GM18873 (cell line): ENCODE measurements around the gene MMD.
"Not testable (repeated sequence)": the region's sequence is repeated elsewhere in the genome, so short reads cannot be mapped to it uniquely, and the experiment has no call there.

ENCODE experiments used
- ATAC-seq: cut with Tn5 transposase; IDR thresholded peaks from one replicate; pipeline ENCODE4 v1.9.1; 2021; ENCODE audit warnings: mild to moderate bottlenecking, moderate library complexity, moderate number of reproducible peaks; ENCODE audit not compliant: unreplicated experiment, low FRiP score

Gene MMD

DNA sequence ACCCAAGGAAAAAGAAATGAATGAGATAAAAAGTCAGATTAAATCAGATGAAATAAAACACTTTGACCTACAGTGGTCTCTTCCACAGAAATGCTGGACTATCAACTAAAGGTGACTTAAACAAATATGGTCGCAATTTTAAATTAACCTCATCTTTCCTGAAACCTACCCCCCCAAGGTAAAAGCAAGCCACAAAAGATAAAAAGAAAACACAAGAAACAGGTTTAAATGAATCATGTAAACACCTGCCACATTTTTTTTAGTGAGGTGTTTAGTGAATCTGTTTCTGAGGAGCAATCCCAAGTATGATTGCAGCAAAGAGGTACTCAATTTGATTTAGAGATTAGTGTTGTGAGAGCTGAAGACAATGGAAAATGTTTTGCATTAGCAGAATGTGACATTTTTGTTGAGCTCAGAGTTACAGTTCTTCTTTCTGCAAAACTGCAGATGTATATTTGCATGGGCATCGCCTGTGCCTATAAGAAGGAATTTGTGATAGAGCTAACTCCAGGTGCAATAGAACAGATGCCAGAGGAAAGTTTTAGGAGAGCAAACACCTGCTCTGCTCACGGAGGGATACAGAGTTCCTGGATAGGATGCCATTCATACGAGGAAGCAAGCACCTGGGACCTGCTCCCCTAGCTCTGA is 3.4 kb upstream of the MMD start:
- no peak for ATAC-seq

DNA sequence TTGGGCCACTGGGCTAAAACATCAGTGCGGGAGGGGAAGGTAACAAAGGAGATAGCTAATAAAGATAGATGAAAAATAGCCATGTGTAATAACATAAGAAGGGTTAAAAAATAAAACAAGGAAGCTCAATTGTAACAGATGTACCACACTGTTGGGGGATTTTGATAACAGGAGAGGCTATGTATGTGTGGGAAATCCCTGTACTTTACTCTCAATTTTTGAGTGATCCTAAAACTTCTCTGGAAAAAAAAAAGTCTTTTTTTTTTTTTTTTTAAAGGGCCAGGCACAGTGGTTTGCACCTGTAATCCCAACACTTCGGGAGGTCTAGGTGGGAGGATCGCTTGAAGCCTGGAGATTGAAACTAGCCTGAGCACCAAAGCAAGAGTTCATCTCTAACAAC is 1.9 kb upstream of the MMD start:
- no peak for ATAC-seq

DNA sequence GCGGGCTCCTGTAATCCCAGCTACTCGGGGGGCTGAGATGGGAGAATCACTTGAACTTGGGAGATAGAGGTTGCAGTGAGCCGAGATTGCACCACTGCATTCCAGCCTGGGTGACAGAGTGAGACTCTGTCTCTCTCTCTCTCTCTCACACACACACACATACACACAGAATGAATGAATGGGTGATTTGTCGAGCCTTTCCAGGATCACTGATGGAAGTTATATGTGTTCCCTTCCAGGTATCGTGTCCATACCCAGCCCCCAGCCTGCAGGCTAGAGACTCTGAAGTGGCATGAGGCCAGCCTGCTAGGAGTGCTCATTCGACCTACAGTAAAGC is 1.2 kb upstream of the MMD start:
- ATAC-seq = not testable (repeated sequence)

DNA sequence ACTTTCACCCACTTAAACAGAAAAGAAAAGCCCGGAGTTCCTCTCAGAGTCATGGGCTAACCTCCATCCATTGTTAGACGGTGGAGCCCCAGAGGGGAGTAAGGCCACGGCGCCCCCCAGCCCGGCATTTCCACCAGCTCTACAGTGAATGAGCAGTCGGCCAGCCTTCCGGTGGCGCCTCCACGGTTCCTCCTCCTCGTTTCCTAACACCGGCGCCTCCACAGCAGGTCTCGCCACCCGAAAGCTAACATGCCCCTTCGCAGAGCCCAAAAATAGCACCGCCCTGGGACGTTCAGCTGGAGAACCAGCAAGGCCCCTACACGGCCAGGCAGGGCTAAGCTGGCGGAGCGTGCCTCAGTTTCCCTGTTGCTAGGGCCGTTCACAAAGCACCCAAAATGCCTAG is 858 bp downstream of the MMD start:
- no peak for ATAC-seq

DNA sequence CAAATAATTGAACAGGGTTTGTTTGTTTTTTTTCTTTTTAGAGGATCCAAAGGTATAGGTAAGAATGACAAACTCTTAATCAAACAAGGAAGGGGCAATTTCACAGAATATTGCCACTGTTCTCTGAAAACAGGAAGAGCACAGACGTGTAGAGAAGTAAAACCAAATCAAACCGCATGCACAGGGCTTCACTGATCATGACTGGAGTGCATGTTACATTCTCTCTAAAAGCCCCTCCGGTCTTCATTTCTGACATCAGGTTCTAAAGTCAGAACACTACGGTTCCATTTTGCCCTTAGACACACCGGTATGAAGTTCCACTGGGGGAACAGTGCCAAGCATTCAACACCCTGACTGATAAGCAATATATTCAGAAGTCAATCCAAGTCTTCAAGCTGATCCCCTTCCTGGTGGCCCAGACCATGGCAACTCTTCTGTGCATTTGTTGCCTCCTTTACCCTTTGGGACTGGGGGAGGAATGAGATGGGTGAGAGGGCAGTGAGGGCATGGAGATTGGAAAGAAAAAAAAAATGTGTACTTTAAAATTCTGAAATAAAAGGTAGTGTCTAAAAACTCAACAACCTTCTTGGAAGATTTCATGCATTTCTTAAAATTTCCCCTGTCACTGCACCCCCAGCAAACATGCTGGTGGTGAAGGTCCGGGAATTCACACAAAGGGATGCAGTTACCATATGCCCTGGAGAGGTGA is 1.4 kb downstream of the MMD start:
- peak; percentile 40 for ATAC-seq

DNA sequence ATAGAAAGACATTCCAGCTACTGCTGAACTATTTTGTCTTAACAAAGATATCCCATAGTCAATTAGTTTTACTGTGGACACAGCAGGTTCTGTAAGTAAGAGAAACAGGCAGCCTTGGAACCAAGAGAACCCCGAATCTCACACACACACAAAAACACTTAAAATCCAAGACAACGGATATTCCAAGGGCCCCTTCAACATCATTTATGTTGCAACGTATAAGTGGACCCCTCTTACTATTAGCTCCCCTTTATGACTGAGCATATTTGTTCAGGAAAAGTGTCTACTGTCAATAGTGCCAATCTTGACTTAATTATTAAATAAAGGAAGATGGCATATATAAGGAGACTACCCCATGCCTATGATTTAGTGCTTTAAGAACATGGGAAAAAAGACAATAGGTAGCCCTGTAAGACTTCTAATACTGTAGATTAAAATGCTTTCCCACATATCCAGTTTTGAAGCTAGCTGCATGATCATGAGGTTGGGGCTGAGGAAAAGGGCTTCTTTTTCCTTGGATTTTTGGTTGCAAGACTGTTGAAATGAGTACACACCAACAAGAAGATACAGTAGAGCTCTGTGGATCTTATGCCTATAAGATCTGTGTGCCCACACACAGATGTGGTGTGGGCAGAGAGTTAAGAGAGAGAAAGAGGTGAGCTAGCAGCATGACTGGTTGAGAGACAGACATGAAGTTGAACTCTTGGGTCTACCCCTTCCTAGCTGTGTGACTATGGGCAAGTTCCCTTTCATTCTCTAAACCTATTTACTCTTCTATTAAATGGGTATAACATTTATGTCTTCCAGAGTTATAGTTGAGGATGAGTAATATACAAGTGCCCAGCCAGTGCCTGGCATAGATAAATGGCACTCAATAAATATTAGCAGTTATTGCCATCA is 3.0 kb downstream of the MMD start:
- ATAC-seq = no peak

DNA sequence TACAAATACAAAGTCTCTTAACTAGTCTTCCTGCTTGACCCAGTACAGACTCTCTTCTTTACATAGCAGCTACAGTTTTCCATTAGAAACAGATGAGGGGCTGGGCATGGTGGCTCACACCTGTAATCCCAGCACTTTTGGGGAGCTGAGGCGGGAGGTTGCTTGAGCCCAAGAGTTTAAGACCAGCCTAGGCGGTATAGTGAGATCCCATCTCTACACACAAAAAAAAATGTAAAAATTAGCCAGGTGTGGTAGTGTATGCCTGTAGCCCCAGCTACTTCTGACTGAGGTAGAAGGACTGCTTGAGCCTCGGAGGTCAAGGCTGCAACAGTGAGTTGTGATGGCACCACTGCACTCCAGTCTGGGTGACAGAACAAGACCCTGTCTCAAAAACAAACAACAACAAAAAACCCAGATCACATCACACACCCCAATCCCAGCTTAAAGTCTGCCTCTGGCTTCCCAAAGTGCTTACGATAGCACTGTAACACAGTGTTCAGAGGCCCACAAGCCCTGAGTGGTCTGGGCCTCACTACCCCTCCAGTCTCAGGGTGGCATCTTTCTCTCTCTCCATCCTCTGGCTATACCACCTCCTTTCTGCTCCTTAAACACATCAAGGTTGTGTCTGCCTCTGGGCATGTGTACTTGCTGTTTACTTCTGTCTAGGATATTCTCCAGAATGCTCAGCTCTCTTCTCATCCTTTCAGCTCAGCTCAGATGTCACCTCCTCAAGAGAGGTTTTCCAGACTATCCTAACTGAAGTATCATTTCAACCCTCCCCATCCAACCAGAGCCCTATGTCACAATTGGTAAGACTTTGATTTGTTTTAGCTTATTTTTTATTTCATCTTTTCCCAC is 4.0 kb downstream of the MMD start:
- no peak for ATAC-seq

DNA sequence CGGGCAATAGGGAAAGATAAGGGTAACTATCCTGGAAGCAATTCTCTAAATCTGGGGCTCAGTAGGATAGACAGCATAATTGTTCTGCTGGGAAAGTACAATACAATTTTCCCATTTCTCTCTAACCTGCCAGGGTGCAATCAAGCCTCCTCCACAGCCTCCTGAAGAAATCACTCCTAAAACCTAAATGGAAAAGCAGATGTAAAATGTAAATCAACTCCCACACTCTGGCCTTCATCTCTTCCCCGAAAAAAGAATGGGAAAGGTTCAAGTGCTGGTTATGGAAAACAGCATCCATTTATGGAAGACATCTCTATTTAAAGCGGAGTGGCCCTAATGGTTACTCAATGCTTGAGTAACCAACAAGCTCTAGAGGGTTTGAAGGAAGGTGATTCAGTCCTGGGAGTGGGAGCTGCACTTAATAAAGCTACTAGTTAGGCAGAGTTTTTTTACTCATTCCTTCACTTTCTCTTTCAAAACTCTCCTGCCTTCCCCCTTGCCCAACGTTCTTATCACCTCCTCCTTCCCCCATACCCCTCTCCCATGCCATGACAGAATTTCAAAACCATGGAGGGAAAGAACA is 5.1 kb downstream of the MMD start:
- no peak for ATAC-seq

DNA sequence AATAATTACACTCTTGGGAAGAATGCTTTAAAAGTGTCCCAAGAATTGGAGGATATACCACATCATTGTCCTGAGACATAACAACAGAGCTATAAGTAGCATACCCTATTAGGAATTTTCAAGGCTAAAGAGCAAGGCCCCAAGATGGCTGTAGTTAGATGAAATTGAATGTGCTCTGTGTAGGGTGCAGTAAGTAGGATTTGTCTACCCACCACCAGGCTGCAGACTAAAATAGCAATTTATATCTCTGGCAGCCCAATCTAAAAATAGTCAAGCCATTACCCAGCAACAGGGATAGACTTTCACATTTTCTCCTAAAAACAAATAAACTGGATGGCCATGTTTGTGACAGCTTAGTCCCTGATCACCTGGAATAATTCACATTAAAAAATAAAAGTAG is 5.6 kb downstream of the MMD start:
- no peak for ATAC-seq

DNA sequence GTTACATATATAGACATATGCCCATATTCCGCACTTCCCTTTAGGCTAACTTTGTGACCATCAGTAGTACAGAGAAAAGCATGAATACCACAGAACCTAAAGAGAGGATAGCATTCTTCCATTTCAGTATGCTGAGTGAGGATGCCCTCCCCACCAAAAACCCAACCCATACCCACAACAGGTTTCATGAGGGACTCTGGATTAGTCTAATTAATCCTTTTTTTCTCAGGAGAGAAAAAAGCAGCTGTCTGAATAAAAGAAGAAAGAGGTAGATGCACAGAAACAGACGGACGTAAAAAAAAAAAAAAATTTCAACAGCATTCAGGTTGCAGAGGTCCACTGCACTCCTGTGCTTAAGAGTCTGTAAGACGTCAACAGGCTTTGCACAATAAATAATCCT is 6.7 kb downstream of the MMD start:
- no peak for ATAC-seq

DNA sequence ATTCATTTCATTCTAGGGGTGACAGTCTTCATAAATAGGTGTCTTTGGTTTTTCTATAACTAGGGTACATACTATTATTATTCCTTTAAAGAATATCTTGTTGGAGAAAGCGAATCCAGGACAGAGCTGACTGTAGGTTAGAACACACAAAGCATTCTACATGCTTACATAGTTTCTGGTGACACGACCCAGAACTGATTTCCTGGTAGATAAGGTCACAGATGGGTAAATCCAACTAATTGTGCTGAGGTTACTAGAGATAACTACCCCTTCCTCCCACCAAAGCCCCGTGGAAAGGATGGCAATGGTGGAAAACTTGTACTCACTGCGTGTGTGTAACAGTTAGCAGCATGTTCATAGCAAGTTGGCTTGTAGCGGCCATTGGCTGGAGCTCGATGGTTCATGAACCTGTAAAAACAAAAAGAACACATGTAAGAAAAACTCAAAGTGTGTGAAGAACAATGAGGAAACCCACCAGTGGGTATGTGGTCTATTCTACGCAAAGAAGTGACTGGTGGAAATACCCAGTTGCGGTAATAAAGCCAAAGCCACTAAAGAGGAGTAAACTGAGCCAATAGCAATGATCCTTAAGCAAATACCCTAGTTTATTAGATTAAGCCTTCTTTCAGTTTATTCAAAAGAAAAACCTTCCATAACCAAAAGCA is 7.7 kb downstream of the MMD start:
- no peak for ATAC-seq

DNA sequence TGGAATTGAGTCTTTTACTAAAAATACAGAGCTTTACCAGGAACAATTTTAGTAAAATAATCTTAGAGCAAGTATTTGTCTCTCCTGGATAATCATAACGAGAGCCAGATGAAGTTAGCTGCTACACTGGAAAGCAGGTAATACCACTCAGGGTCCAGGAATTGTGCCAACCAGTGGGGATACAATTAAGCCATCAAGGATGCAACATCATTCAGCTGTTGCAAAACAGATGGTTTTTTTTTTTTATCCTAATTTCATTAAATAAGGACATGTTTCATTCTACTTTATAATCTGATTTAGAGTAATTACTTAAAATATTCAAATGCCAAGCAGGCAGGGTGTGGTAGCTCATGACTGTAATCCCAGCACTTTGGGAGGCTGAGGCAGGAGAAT is 10.2 kb downstream of the MMD start:
- ATAC-seq = no peak

DNA sequence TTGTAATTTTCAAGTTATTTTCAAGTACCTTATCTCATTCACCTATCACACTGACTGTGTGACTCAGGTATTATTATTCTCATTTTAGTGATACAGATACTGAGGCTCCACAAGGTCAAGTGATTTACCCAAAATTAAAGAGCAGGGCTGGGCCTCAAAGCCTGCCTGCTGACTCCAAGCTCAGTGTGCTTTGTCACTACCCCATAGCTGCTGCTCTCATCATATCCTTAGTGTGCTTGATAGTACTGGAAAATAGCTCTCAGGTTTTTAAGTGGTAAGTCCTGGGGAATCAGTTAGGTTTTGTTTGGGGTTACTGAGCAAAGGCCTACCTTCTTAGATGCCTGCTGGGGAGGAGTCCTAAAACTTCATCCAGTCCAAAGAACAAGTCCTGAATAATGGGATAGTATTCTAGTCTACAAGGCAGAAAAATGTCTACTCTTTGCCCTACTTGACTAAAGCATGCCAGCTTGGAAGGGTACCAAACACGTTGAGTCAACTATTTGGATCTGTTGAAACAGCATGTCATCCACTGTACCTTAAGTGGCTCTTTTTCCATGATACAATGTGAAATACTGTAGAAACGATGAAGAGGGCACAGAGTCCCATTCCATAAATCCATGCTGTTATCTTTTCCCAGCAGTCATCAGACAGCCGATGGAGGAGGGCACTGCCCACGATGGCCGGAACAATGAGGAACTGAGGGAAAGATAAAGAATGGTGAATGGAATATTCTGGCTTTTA is 10.7 kb downstream of the MMD start:
- no peak for ATAC-seq

DNA sequence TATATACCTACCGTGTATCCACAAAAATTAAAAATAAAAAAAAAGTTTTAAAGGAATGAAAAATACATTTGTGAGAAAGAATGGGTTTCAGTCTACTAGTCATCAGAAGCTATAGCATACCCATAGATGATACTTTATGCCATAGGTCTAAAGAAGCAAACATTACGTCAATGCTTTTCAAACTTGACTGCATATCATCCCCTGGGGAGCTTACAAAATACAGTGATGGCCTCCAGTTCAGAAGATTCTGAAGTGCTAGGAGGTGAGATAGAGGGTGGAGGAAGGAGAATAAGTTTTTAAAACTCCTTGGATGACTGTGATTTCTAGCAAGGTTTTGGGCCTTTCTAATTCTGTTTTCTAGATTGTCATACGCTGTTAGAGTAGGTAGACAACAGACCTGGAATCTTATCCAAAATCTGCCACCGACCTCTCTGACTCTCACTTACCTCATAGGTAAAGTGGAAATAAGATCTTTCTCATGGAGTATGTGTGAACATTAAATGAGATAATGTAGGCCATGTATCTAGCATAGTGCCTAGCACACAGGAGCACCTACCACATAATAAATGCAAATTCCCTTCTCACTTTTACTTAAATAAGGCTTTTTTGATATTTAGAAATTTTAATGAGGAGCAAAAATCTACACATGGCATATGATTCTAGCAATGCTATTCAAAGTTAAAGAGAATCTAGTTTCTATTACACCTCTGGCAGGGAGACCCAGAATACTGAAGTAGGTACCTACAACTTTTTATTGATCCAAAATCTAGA is 12.4 kb downstream of the MMD start:
- ATAC-seq = no peak

DNA sequence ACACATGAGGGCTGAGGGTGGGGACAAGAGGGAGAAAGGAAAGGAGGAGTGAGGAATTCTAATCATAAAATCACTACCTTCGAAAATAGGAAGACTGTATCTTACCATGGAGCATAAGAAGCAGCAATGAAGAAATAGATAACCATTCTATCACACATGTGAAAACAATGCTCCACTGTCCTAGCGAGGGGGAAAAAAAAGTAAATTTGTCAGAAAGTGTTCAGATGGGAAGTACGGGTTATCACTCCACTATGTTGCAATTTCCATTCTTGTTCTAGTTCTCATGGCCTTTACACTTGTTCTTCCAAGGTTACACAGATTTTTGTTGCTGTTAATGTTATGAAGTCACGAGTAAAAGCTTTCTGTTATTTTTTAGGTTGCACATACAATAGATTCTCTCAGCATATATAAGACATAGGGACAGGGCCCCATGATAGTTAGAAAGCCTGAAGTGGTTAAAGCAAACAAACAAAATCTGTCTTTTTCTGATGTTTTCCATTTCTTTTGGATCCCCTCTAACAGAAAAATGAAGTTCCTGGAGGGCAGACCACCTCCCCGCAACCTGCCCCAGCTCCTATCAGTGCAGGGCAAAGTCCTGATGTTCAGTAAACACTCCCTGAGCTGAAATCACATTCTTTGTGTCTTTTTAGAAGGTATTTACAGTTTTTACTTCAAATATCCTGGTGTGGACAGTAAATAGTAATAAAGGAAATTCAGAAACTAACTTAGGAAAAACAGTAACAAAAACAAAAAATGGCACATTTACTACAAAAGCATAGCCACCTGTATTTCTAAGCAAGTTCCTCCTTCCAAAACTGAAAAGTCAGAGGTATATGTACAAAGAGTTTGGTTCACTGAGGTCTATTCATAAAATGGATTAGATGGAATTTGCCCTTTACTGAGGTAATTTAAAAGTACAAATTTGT is 13.7 kb downstream of the MMD start:
- ATAC-seq = no peak

DNA sequence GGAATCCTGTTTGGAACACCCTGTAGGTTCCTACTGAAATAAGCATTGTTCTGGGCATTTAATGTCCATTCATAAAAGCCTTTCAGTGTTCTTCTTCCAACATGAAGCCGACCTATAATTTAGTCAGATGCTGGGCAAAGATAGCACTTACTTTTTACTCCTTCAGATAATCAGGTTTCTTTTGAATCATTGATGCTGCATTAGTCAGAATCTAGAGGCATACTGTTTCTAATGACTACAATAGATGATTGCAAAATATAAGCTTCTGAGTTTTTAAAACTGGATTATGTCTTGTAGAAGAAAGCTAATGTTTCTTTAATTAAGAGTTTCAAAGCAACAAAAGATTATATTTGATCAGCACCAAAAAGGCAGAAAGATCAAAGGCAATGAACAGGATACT is 16.0 kb downstream of the MMD start:
- ATAC-seq = no peak

DNA sequence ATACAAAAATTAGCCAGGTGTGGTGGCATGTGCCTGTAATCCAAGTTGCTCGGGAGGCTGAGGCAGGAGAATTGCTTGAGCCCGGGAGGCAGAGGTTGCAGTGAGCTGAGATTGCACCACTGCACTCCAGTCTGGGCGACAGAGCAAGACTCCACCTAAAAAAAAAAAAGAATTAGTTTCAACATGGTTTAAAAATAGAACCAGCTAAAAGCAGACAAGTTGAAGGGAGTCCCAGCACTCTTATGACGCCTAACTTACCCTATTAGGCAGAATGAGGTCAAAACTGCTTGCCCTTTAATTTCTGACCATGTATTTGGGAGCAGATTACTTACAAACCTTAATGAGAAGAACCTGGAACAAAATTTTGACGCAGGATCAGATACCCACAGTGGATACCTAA is 17.4 kb downstream of the MMD start:
- ATAC-seq = not testable (repeated sequence)
